PC-3 (cell line): ENCODE data around the gene UPK1B.

ENCODE experiments used
- CTCF ChIP-seq: fragments of 300-600 bp; sonication (generic); conservative IDR thresholded peaks from 2 replicates; pipeline ENCODE4 v1.5.1; 2017; ENCODE audit warnings: antibody characterized with exemption, low read depth, mild to moderate bottlenecking, low read length
- EZH2 ChIP-seq: fragments of 300-600 bp; sonication (generic); IDR thresholded peaks from one replicate; pipeline ENCODE4 v1.6.1; 2017; ENCODE audit warnings: antibody characterized with exemption, mild to moderate bottlenecking, low read length; ENCODE audit not compliant: unreplicated experiment
- EZH2phosphoT487 ChIP-seq: fragments of 300-600 bp; sonication (generic); IDR thresholded peaks from 2 replicates; pipeline ENCODE4 v1.6.1; 2018; ENCODE audit warnings: mild to moderate bottlenecking, antibody characterized with exemption, low read length, borderline replicate concordance

GRCh38 chr3:119157971-119158370 is 15.4 kb upstream of the UPK1B start:
- no peak for TF ChIP-seq EZH2phosphoT487
- TF ChIP-seq CTCF = no peak
- TF ChIP-seq EZH2 = no peak
